Measurements from ENCODE around the gene KIAA1755.

KIAA1755 gene

GRCh38 chr20:38267901-38268514 lies 7.5 kb upstream of the KIAA1755 start:
- POLR2A ChIA-PET = no interaction called here
- no peak for TF ChIP-seq CTCF (IDR thresholded peaks at IDR 0.05; ENCODE audit: control extremely low read depth, extremely low read depth, low read depth, missing control alignments)
- DNase-seq (ENCODE audit: extremely low spot score) = no peak
- CTCF ChIA-PET = no interaction called here

GRCh38 chr20:38267296-38267695 lies 6.8 kb upstream of the KIAA1755 start:
- POLR2A ChIA-PET = no interaction called here
- DNase-seq (ENCODE audit: extremely low spot score) = no peak
- CTCF ChIA-PET = no interaction called here
- TF ChIP-seq CTCF (IDR thresholded peaks at IDR 0.05; ENCODE audit: control extremely low read depth, extremely low read depth, low read depth, missing control alignments) = no peak

- CTCF ChIA-PET = no interaction called here
- no peak for DNase-seq (ENCODE audit: extremely low spot score)
- TF ChIP-seq CTCF (IDR thresholded peaks at IDR 0.05; ENCODE audit: control extremely low read depth, extremely low read depth, low read depth, missing control alignments) = no peak
- POLR2A ChIA-PET = no interaction called here
Measured at GRCh38 chr20:38266426-38266825, 5.9 kb upstream of the KIAA1755 start.

GRCh38 chr20:38262931-38263330 lies 2.4 kb upstream of the KIAA1755 start:
- ChIA-PET CTCF (interaction anchor here (1.2 kb wide), 1 partner anchor 34 kb away, joined by 3 read pairs; no protein-coding TSS in a partner anchor), POLR2A (no interaction called here)
- DNase-seq (ENCODE audit: extremely low spot score) = no peak
- no peak for TF ChIP-seq CTCF (IDR thresholded peaks at IDR 0.05; ENCODE audit: control extremely low read depth, extremely low read depth, low read depth, missing control alignments)

- DNase-seq (ENCODE audit: extremely low spot score) = no peak
- TF ChIP-seq CTCF (IDR thresholded peaks at IDR 0.05; ENCODE audit: control extremely low read depth, extremely low read depth, low read depth, missing control alignments) = no peak
- POLR2A ChIA-PET = no interaction called here
- CTCF ChIA-PET = no interaction called here
Measured at GRCh38 chr20:38261054-38261390, 487 bp upstream of the KIAA1755 start.

- POLR2A ChIA-PET = no interaction called here
- TF ChIP-seq CTCF (IDR thresholded peaks at IDR 0.05; ENCODE audit: control extremely low read depth, extremely low read depth, low read depth, missing control alignments) = no peak
- CTCF ChIA-PET = no interaction called here
- DNase-seq (ENCODE audit: extremely low spot score) = no peak
Measured at GRCh38 chr20:38260025-38260377, 534 bp downstream of the KIAA1755 start.

All from GM10248 (cell line).